GM19193 (cell line): ENCODE results near the gene GNB1.

Experiments used
- POLR2A ChIP-seq: IDR thresholded peaks from 4 replicates; pipeline ENCODE4 v1.6.1; 2011; ENCODE audit not compliant: insufficient read depth, insufficient read length; ENCODE audit errors: extremely low read depth

Gene GNB1

GRCh38 chr1:1842360-1843146 lies 48.3 kb downstream of the GNB1 start:
- no peak for TF ChIP-seq POLR2A

GRCh38 chr1:1841575-1841995 lies 49.3 kb downstream of the GNB1 start:
- TF ChIP-seq POLR2A: no peak

- no peak for TF ChIP-seq POLR2A
These were observed 51.4 kb downstream of the GNB1 start for GRCh38 chr1:1839311-1839965.

GRCh38 chr1:1836119-1836518 lies 54.8 kb downstream of the GNB1 start:
- no peak for TF ChIP-seq POLR2A

GRCh38 chr1:1835546-1835945 lies 55.3 kb downstream of the GNB1 start:
- no peak for TF ChIP-seq POLR2A

GRCh38 chr1:1833916-1834325 lies 57.0 kb downstream of the GNB1 start:
- TF ChIP-seq POLR2A: no peak

- no peak for TF ChIP-seq POLR2A
These were observed 57.4 kb downstream of the GNB1 start for GRCh38 chr1:1833456-1833855.

GRCh38 chr1:1832820-1833219 lies 58.1 kb downstream of the GNB1 start:
- TF ChIP-seq POLR2A: no peak

- TF ChIP-seq POLR2A: no peak
These were observed 58.7 kb downstream of the GNB1 start for GRCh38 chr1:1832166-1832565.

DNA sequence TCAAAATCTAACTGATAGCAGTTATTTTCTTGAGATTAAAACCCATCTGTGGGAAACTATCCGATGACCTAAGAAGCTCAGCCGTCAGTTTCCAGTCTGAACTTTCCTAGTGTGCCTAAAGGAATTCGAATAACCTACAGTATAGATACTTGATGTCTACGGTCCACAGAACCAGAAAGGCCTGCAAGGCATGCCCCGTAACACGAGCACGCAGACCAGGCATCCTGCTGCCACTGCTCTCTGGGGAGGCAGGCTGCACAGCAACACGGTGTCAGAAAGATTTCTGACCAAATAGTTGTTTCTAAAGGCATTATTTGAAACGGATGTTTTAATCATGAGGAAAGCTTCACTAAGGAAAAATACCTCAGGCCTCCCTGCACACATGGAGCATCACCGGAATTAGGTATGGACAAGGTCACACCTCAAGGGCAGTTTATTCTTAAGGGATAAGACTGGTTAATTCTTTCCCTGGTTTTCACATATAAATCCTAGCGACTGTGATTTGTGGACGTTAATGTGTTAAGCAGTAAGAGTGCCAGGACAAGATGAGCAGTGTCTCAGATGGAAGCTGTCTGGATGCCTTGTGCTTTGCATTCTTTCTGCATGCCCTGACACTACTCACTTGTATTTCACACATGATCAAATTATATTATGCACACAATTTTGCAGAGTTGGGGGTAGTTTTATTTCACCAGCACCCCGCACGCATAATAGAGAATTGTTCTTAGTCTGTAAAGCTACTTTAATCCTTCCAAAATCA lies 63.6 kb downstream of the GNB1 start:
- TF ChIP-seq POLR2A: no peak

GRCh38 chr1:1826356-1827088 lies 64.4 kb downstream of the GNB1 start:
- no peak for TF ChIP-seq POLR2A

DNA sequence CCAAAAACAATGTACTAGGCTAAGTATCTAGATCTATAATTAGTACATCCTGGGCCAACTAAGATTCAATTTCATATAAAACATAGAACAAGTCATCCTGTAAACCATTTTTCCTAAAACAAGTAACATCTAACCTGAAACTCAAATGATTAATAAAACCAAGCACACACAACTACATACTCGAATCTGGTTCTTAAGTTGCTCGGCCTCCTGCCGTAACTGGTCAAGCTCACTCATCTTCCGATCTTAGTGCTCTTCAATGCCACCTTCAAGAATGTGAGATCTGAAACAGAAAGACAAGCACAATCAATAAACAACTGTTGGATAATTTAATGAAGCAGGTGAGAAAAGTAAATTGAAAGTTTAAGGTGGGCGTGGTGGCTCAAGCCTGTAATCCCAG lies 65.7 kb downstream of the GNB1 start:
- TF ChIP-seq POLR2A: no peak

DNA sequence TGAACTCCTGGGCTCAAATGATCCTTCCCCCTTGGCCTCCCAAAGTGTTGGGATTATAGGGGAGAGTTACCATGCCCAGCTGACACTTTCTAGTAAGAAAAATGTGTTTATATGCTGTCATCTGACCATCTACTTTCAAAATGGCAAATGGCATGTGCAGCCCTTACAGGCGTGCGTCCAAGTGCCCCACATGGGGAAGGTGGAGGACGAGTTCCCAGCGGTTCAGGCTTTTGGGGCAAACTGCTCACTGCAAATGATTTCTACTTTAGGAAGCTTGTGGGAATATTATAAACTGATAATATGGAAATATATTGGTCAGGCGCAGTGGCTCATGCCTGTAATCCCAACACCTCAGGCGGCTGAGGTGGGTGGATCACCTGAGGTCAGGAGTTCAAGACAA lies 71.1 kb downstream of the GNB1 start:
- no peak for TF ChIP-seq POLR2A

GRCh38 chr1:1817221-1817620 lies 73.7 kb downstream of the GNB1 start:
- no peak for TF ChIP-seq POLR2A
